Dedifferentiated amniotic fluid mesenchymal stem cell (primary cell): ENCODE results near the gene SEC14L1.

Source experiments
- DNase-seq: peaks from one replicate; pipeline ENCODE4 v3.0.0-alpha.2; 2016; ENCODE audit errors: extremely low spot score

The SEC14L1 gene

DNA sequence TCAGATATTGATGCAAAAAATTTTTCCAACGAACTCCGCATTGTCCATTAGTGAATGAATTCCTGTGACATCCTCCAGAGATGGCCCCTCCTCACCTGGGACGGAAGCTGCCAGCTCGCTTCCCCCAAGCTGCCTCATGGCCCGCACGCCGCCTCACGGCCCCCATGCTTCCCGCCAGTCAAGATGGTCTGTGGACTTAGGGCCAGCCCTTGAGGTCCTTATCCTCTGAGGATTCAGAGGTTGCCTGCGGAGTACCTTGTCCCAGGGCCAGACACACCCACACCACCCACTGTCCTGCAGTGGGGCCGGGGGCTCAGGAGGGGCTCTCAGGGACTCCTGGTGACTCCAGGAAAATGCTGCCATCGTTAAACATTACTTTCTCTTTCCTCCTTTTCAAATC is 73.6 kb downstream of the SEC14L1 start:
- DNase-seq, result no peak

GRCh38 chr17:77214743-77215142 is 74.0 kb downstream of the SEC14L1 start:
- DNase-seq, result no peak

- DNase-seq, result no peak
Measured at GRCh38 chr17:77215281-77215680, 74.5 kb downstream of the SEC14L1 start.

DNA sequence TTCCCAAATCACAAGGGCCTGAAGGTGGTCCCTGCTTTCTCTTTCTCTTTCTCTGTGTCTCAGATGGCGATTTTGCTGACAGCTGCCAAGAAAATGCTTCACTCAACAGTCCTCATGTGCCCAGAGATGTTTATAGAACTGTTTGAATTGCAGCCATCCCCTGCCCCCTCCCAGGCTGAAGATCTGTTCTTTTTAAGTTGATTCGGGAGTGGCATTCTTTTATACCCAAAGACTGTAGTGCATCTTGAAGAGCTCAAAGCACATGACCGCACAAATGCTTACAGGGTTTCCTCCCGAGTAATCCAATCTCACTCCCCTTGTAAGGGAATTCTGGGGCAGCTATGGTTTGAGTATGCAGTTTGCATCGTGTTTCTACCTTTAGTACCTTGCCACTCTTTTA is 75.7 kb downstream of the SEC14L1 start:
- DNase-seq, result no peak

DNA sequence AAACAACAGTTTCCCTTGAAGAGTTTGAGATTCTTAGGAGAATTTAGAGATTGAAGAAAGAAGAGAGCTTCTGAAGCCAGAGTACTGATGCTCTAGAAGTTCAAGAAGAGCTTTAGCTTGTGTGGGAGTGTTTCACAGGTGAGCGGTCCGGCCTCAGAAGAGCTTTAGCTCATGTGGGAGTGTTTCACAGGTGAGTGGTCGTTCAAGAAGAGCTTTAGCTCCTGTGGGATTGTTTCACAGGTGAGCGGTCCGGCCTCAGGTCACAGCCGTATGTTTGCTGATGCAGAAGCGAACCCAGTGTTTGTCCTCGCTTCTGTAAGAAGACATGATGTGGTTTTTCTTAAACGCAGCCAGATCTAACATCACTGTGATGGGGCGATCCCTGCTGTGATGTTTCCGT is 76.4 kb downstream of the SEC14L1 start:
- no peak for DNase-seq

DNA sequence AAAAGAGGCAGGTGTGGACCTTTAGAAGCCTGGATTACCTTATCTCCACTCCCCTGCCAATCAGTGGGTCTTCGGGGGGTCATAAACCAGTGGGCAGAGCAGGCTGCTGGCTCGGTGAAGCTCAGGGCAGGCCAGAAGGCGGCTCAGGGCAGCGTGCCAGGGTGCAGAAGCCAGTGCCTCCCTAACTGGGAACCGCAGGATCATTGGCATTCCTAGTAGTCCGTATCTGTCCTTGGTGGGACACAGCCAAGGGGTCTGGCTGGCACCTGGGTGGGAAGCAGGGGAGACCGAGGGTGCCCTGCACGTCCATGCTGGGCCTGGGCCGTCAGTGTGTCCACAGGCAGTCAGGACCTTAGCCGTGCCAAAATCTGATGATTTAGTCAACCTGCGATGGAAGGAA is 76.8 kb downstream of the SEC14L1 start:
- no peak for DNase-seq

GRCh38 chr17:77218902-77219301 is 78.1 kb downstream of the SEC14L1 start:
- DNase-seq, result no peak

GRCh38 chr17:77222356-77222755 is 81.6 kb downstream of the SEC14L1 start:
- no peak for DNase-seq

DNA sequence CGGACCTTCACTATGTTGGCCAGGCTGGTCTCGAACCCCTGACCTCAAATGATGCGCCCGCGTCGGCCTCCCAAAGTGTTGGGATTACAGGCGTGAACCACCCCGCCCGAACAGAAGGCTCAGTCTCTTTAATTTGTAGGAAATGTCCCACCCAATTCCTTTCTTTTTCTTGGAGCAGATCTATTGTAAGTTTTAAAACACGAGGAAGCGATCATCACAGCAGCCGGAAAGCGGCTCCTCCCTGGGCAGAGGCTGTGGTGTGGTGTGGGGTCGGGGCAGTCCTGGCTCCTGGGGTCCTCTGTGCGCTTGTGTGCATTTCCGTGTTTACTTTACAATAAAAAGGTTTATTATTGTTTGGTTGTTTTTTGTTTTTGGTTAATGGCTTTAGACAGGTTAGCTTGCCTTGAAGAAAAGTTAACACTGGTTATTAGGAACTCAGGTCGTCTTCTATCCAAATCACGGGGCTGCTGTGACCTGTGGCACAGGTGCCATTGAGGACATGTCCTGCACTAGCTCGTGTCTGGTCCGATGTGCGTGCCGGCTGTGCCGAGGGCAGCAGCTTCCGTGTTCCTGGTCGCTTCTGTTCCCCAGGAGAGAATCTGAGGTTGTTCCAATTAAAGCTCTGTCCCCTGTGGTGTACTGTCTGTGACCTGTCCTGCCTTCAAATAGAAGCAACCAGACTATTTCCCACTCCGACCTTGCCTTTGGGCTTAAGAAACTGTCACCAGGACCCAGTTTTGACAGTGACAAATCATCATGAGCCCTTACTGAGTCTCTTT is 83.1 kb downstream of the SEC14L1 start:
- no peak for DNase-seq

- no peak for DNase-seq
Measured at GRCh38 chr17:77225265-77225664, 84.5 kb downstream of the SEC14L1 start.

DNA sequence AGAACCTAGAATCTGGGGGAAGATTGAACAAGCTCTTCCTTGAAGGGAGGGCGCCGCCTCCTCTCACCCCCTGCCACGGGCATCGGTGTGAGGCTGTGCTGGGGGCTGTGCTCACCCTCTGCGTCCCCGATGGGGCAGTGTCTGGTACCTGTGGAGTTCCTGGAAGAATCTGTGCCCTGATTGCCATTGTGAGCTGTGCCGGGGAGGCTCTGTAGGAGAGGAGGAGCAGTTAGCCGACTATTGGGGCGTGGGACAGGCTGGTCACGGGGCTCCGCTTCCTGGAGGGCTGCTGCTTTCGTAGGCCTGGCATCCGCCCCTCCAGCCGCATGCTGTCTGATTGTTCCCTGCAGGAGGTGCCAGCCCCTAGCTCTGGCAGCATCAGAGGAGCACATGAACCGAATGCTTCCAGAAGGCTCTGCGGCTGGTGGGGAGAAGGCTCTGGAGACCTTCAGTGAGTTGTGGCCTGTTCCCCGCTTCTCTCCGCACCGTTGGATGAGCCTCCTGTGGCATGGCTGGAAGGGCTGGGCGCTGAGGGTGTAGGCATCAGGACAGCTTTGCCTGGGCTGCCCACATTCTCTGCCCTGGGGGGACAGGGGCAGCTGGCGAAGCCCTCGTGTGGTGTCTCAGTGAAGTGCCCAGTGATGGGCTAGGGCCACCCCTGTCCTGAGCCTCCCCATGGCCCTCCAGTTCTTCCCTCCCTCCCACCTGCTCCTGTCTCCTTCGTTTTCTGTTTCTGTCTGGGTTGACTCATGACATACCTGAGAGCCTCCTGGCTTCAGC is 86.9 kb downstream of the SEC14L1 start:
- no peak for DNase-seq

- DNase-seq, result no peak
Measured at GRCh38 chr17:77228241-77228752, 87.5 kb downstream of the SEC14L1 start.

GRCh38 chr17:77228816-77229215 is 88.0 kb downstream of the SEC14L1 start:
- no peak for DNase-seq

DNA sequence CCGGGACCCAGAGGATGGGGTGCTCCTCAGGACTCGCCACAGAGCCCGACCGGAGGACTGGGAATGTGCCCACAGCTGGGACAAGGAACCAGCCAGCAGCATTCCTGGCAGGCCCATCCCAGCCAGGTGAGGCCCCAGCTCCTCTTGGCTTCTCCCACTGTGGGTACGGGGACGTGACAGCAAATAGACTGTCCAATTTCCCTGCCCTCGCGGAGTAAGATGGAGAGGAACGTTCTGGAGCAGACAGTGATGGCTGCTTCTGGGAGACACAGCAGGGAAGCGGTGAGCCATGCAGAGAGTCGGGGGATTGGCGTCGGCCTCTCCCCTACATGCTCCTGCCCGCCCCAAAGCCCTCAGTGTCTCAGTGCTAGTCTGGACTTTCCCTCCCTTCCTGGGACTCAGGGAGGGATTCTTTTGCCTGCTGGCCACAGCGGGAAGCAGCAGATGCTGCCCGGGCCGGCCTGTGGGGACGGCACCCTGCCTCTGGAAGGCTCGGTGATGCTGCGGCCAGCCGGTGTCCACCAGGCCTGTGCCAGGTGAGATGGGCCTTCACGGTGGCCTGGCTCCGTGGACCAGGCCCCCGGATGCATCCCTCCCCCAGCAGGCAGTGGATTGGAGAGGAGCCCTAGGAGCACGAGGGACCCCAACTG is 89.1 kb downstream of the SEC14L1 start:
- DNase-seq, result no peak

DNA sequence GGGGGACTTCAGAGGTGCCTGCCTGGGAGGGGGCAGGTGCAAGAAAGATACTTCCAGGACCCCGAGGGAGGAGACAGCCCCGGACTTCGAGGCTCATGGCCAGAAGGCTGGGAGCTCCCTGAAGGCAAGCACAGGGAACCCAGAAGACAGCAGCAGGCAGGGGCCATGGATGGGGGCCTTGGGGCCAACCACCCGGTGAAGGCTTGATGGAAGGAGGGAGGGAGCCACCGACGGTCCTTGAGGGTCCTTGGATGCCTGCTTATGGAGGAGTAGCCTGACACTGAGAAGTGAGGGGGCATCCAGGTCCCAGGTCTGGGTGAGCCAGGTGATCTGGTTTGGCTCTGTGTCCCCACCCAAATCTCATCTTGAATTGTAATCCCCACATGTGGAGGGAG is 89.7 kb downstream of the SEC14L1 start:
- DNase-seq, result no peak

- no peak for DNase-seq
Measured at GRCh38 chr17:77231076-77231871, 90.5 kb downstream of the SEC14L1 start.

DNA sequence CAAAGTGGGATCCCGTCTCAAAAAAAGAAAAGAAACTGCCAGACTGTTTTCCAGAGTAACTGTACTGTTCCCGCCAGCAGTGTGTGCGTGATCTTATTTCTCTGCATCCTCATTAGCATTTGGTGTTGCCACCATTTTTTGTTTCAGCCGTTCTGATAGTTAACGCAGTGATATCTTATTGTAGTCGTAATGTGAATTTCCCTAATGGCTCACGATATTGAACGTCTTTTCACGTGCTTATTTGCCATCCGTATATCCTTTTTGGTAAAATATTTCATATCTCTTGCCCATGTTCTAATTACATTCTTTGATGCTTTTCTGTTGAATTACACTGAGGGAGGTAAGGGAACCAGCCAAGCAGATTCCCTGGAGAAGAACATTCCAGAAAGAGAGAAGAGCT is 92.4 kb downstream of the SEC14L1 start:
- DNase-seq, result no peak

DNA sequence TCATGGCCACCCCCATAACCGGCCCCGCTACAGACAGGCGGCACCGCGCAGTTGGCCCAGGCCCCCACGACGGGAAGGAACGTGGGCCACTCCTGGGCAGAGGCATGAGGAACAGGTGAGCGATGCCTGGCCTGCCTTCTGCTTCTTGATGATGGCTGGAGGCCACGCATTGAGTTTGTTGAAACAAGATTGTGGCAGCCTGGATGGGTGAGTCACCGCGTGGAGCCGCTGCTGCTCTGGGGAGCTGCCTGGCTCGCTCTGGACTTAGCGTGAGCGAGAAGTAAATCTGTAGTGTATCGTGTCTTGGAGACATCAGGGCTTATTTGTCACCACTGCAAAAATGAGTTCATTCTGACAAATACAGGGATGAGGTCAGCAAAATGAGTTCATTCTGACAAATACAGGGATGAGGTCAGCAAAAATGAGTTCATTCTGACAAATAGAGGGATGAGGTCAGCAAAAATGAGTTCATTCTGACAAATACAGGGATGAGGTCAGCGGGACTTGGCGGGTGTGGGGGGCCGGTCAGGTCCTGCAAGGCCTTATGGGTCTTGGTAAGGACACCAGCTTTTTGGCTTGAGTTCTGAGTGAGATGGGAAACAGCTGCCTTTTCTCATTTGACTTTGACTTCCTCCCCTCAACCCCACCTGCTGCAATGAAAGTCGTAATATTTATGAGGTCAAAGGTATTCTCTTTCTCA is 93.0 kb downstream of the SEC14L1 start:
- DNase-seq, result no peak

DNA sequence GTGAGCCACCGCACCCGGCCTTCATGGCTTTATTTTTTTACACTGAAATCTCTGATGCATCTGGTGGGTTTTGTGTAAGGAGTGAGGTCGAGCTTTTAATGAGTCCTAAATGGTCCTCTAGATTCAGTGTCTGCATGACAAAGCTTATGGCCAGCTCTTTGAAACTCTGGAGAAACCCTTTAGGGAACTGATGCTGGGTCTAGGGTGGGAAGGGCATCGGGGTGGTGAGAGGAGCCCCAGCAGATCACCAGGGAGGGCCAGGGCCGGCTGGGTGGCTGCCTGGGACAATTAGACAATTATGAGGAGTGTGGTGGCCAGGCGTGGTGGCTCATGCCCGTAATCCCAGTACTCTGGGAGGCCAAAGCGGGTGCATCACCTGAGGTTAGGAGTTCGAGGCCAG is 93.9 kb downstream of the SEC14L1 start:
- DNase-seq, result no peak

GRCh38 chr17:77235370-77235941 is 94.7 kb downstream of the SEC14L1 start:
- DNase-seq, result peak; percentile 21
